Lung (tissue), 12 donors: ENCODE measurements around the gene BCL2L1. TPM values are rescaled to one million over a fixed set of nuclear protein-coding genes. Genes with fewer than 3 reads are reported as not detected.

Experiments
- ATAC-seq: fragments of 200-7000 bp; cut with Tn5 transposase; one replicate; pipeline ENCODE4 v1.9.1; 2020; ENCODE audit warnings: moderate number of reproducible peaks; ENCODE audit not compliant: insufficient read depth, low FRiP score
- DNase-seq, 3 donors: peaks; one replicate each; pipeline ENCODE4 v3.0.0-alpha.2; 2013 to 2017
- H3K27ac ChIP-seq, 2 donors: one replicate each; pipeline ENCODE4 v1.5.1; 2013; ENCODE audit warnings: mild to moderate bottlenecking in 2 of 2, moderate library complexity in 2 of 2, control low read depth in 1 of 2, inconsistent platforms in 1 of 2, low read depth in 1 of 2, low read length in 1 of 2
- H3K27me3 ChIP-seq, 3 donors: one replicate each; pipeline ENCODE4 v1.5.1; 2013; ENCODE audit warnings: low read length in 2 of 3; ENCODE audit not compliant: control insufficient read depth in 3 of 3, insufficient read depth in 3 of 3
- H3K36me3 ChIP-seq, 4 donors: one replicate each; pipeline ENCODE4 v1.5.1; 2013; ENCODE audit warnings: low read length in 4 of 4, mild to moderate bottlenecking in 1 of 4, moderate library complexity in 1 of 4; ENCODE audit not compliant: control insufficient read depth in 4 of 4, insufficient read depth in 4 of 4
- H3K4me1 ChIP-seq, 5 donors: one replicate each; pipeline ENCODE4 v1.5.1; 2013; ENCODE audit warnings: low read length in 5 of 5, mild to moderate bottlenecking in 2 of 5, moderate library complexity in 1 of 5; ENCODE audit not compliant: control insufficient read depth in 5 of 5, insufficient read depth in 5 of 5
- H3K4me3 ChIP-seq: one replicate; pipeline ENCODE4 v1.5.1; 2013; ENCODE audit warnings: mild to moderate bottlenecking, control low read depth, moderate library complexity
- H3K9ac ChIP-seq, 2 donors: one replicate each; pipeline ENCODE4 v1.5.1; 2013; ENCODE audit warnings: low read length in 2 of 2, control low read depth in 1 of 2; ENCODE audit not compliant: insufficient read depth in 1 of 2
- H3K9me3 ChIP-seq, 4 donors: one replicate each; pipeline ENCODE4 v1.5.1; 2013; ENCODE audit warnings: low read length in 3 of 4, mild to moderate bottlenecking in 1 of 4, moderate library complexity in 1 of 4; ENCODE audit not compliant: control insufficient read depth in 4 of 4, insufficient read depth in 3 of 4
- WGBS, 2 donors: extraction: QIAGEN DNeasy Blood & Tissue Kit; methylation state at CpG; one replicate each; pipeline ENCODE4 v1.1.7; 2013; 5-methylcytosine and 5-hydroxymethylcytosine counted together
- polyA plus RNA-seq, 2 donors: library from polyadenylated mRNA; stranded (reverse); fragments of 200-250 nt; gene quantifications; one replicate each; pipeline ENCODE4 v1.2.1, GENCODE V29; 2013
- total RNA-seq, 2 donors: library from RNA; depleted of rRNA in 1 of 2; stranded (reverse); fragments of >200 nt in 1 of 2; gene quantifications; one replicate each; pipeline ENCODE4 v1.2.1, GENCODE V29; 2014 to 2021
- TF ChIP-seq, protein P1 (sequence below): IDR thresholded peaks from 2 replicates; pipeline ENCODE4 v1.5.1; 2012; ENCODE audit warnings: mild to moderate bottlenecking; ENCODE audit errors: control extremely low read depth, extremely low read depth
- donor health status: control.
- donor health status: control.
- donor health status: Bipolar disorder and iron deficiency.
- donor health status: healthy.
- donor health status: DM: yes; HTN: yes; CAD: no.

The BCL2L1 gene
- total and polyA plus RNA-seq, 4 donors: 107 to 150 (median 117) TPM

GRCh38 chr20:31643522-31643921 is 79.1 kb downstream of the BCL2L1 start:
- ATAC-seq (no peak), DNase-seq (no peak)
- TF ChIP-seq, protein P1, sequence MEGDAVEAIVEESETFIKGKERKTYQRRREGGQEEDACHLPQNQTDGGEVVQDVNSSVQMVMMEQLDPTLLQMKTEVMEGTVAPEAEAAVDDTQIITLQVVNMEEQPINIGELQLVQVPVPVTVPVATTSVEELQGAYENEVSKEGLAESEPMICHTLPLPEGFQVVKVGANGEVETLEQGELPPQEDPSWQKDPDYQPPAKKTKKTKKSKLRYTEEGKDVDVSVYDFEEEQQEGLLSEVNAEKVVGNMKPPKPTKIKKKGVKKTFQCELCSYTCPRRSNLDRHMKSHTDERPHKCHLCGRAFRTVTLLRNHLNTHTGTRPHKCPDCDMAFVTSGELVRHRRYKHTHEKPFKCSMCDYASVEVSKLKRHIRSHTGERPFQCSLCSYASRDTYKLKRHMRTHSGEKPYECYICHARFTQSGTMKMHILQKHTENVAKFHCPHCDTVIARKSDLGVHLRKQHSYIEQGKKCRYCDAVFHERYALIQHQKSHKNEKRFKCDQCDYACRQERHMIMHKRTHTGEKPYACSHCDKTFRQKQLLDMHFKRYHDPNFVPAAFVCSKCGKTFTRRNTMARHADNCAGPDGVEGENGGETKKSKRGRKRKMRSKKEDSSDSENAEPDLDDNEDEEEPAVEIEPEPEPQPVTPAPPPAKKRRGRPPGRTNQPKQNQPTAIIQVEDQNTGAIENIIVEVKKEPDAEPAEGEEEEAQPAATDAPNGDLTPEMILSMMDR: no peak
- H3K4me3 ChIP-seq: no peak overlapping the region
- no peak overlapping the region for H3K27ac ChIP-seq
- no peaks in the 10 kb centered on the region for H3K9me3 ChIP-seq
- H3K27me3 ChIP-seq: no peaks in the 10 kb centered on the region
- peaks cover 0 to 4% (median 1%) of the 10 kb centered on the region in 5 donors for H3K4me1 ChIP-seq
- no peak overlapping the region for H3K9ac ChIP-seq
- WGBS, 2 donors: 83 to 86% methylated on average over 4 of the region's 4 CpGs
- no peaks in the 10 kb centered on the region for H3K36me3 ChIP-seq

- Histone ChIP-seq H3K4me1 (peaks cover 0 to 11% (median 0%) of the 10 kb centered on the region in 5 donors), H3K36me3 (no peaks in the 10 kb centered on the region), H3K9me3 (no peaks in the 10 kb centered on the region), H3K4me3 (no peak overlapping the region), H3K27ac (no peak overlapping the region), H3K27me3 (no peaks in the 10 kb centered on the region), H3K9ac (no peak overlapping the region)
- TF ChIP-seq, protein P1: no peak
- WGBS, 2 donors: 25 to 61% methylated on average over 1 of the region's 1 CpG
- no peak for DNase-seq
- no peak for ATAC-seq
Observed at GRCh38 chr20:31642837-31643236, 79.8 kb downstream of the BCL2L1 start.

GRCh38 chr20:31641391-31641790 is 81.3 kb downstream of the BCL2L1 start:
- DNase-seq: no peak
- TF ChIP-seq, protein P1: no peak
- Histone ChIP-seq H3K36me3 (no peaks in the 10 kb centered on the region), H3K4me1 (peaks cover 0 to 15% (median 0%) of the 10 kb centered on the region in 5 donors), H3K27ac (no peak overlapping the region), H3K4me3 (no peak overlapping the region), H3K9ac (no peak overlapping the region), H3K27me3 (no peaks in the 10 kb centered on the region), H3K9me3 (no peaks in the 10 kb centered on the region)
- ATAC-seq: no peak
- 88 to 95% methylated on average over 6 of the region's 6 CpGs for WGBS, 2 donors

DNA sequence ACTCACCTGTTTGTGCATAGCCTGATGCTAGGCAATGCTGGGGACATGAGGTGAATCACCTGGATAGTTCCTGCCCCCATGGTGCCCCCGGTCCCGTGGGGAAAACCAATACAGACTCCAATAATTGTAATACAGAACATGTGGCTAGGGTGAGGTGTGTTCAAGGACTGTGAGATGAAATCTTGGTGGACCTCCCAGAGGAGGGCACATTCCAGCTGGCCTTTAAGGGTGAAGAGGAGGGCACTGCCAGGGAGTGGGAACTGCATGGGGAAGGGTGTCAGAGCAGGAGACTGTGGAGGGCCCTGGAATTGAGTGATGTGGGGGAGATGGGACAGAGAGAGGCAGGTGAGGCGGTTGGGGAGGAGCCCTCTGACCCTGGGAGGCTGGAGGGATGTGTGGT is 82.4 kb downstream of the BCL2L1 start:
- DNase-seq: no peak
- Histone ChIP-seq H3K27ac (no peak overlapping the region), H3K9ac (no peak overlapping the region), H3K36me3 (no peaks in the 10 kb centered on the region), H3K9me3 (no peaks in the 10 kb centered on the region), H3K27me3 (no peaks in the 10 kb centered on the region), H3K4me3 (no peak overlapping the region), H3K4me1 (peaks cover 0 to 15% (median 0%) of the 10 kb centered on the region in 5 donors)
- TF ChIP-seq, protein P1: no peak
- no peak for ATAC-seq
- 72 to 79% methylated on average over 3 of the region's 3 CpGs for WGBS, 2 donors
